ENCODE measurements around the gene NR1I3. TPM values are rescaled to one million over a fixed set of nuclear protein-coding genes. Genes with fewer than 3 reads are reported as not detected.
A peak's percentile ranks its signal among the peaks of the same experiment; 100 is the strongest.

The NR1I3 gene
- total RNA-seq, 1 donor from 2014 or later, result not detected

DNA sequence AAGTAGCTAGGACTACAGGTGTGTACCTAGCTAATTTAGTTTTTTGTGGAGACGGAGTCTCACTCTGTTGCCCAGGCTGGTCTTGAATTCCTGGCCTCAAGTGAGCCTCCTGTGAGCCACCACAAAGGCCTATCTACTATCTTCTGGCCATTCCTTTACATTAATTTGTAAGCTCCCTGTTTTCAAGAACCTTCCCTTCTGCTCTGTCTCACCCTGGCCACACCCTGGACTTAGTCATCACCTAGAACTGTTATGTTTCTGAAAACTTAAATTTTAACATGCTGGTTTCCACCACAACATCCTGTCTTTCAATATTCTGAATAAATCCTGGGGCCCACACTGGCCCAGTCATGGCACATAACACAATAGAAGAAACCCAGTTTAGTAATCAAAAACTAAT is 55.8 kb downstream of the NR1I3 start:
- TF ChIP-seq EZH2 (IDR thresholded peaks at IDR 0.05) (no peak), EZH2phosphoT487 (IDR thresholded peaks at IDR 0.05) (no peak)
- TF ChIP-seq, protein P1, sequence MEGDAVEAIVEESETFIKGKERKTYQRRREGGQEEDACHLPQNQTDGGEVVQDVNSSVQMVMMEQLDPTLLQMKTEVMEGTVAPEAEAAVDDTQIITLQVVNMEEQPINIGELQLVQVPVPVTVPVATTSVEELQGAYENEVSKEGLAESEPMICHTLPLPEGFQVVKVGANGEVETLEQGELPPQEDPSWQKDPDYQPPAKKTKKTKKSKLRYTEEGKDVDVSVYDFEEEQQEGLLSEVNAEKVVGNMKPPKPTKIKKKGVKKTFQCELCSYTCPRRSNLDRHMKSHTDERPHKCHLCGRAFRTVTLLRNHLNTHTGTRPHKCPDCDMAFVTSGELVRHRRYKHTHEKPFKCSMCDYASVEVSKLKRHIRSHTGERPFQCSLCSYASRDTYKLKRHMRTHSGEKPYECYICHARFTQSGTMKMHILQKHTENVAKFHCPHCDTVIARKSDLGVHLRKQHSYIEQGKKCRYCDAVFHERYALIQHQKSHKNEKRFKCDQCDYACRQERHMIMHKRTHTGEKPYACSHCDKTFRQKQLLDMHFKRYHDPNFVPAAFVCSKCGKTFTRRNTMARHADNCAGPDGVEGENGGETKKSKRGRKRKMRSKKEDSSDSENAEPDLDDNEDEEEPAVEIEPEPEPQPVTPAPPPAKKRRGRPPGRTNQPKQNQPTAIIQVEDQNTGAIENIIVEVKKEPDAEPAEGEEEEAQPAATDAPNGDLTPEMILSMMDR (IDR thresholded peaks at IDR 0.05), result no peak
- Histone ChIP-seq H3K4me2 (no peak overlapping the region), H2AFZ (replicated peaks) (no peak overlapping the region)

DNA sequence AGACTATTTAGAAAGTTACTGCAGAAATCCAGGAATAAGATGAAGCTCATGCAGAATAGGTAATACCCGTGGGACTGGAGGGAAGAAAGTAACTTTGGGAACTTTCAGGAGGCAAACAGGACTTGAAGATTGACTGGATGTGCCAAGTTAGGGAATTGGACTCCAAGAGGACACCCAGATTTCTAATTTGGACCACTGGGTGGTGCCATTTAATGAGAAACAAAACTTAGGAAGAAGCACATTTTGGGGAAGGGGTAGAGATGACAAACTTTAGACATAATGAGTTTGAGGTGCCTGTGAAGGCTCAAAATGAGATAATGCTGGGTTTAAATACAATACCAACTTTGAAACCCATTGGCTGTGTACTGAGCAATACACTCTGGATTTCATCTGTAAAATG is 57.4 kb downstream of the NR1I3 start:
- Histone ChIP-seq H4K20me1 (ENCODE audit: low read depth) (no peaks in the 10 kb centered on the region), H3K36me3 (no peaks in the 10 kb centered on the region), H3K9ac (no peak overlapping the region), H3K9me3 (ENCODE audit: low read depth) (no peaks in the 10 kb centered on the region), H3K27ac (no peak overlapping the region), H3K79me2 (ENCODE audit: low read depth) (no peaks in the 10 kb centered on the region), H3F3A (ENCODE audit: low read depth) (peaks cover 10% of the 10 kb centered on the region), H2AFZ (replicated peaks) (no peak overlapping the region), H3K4me3 (no peak overlapping the region), H3K4me1 (no peaks in the 10 kb centered on the region), H3K27me3 (peaks cover 10% of the 10 kb centered on the region), H3K4me2 (no peak overlapping the region)
- TF ChIP-seq, protein P1 (IDR thresholded peaks at IDR 0.05), result peak; percentile 48
- TF ChIP-seq EZH2phosphoT487 (IDR thresholded peaks at IDR 0.05), result no peak
- Mint-ChIP-seq H3K9me3 (no peaks in the 10 kb centered on the region), H3K4me1 (peaks cover 22% of the 10 kb centered on the region), H3K27ac (no peak overlapping the region), H3K27me3 (ENCODE audit: insufficient read depth, low read depth) (peaks cover 8% of the 10 kb centered on the region), H3K4me3 (no peak overlapping the region), H3K36me3 (peaks cover 6% of the 10 kb centered on the region)
- peak; percentile 27 for DNase-seq (ENCODE audit: low spot score)

More for the DNA sequence above, 55.8 kb downstream of the NR1I3 start:
- no peaks in the 10 kb centered on the region for H3K79me2 ChIP-seq (ENCODE audit: low read depth)
- DNase-seq (ENCODE audit: low spot score), result no peak
- H3K27ac ChIP-seq, result no peak overlapping the region
- no peaks in the 10 kb centered on the region for H3K4me1 ChIP-seq
- Mint-ChIP-seq H3K4me1 (peaks cover 9% of the 10 kb centered on the region), H3K27me3 (ENCODE audit: insufficient read depth, low read depth) (peaks cover 8% of the 10 kb centered on the region), H3K36me3 (no peaks in the 10 kb centered on the region), H3K27ac (no peak overlapping the region), H3K4me3 (no peak overlapping the region), H3K9me3 (no peaks in the 10 kb centered on the region)
- peaks cover 10% of the 10 kb centered on the region for H3F3A ChIP-seq (ENCODE audit: low read depth)
- no peak overlapping the region for H3K9ac ChIP-seq
- no peaks in the 10 kb centered on the region for H3K9me3 ChIP-seq (ENCODE audit: low read depth)
- peaks cover 10% of the 10 kb centered on the region for H3K27me3 ChIP-seq
- H4K20me1 ChIP-seq (ENCODE audit: low read depth), result no peaks in the 10 kb centered on the region
- H3K4me3 ChIP-seq, result no peak overlapping the region
- H3K36me3 ChIP-seq, result no peaks in the 10 kb centered on the region

DNA sequence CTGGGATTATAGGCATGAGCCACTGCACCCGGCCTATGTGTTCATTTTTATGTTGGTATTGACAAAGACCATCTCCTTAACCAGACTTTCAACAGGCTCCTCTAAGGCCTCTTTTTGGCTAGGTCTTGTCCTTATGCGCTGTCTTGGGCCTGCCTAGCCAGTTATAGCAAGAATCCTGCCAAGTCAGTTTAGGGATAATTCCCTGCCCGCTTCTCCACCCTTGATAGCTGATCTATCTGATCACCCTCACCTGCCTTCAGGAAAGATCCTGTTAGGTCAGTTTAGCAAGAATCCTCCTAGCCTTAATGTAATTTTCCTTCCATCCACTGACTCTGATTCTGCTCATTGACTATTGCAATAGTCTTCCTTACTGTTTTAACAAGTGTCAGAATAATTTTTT is 58.3 kb downstream of the NR1I3 start:
- peaks cover 24% of the 10 kb centered on the region for H3K4me1 Mint-ChIP-seq
- no peak for DNase-seq (ENCODE audit: low spot score)
- peaks cover 8% of the 10 kb centered on the region for H3K27me3 Mint-ChIP-seq (ENCODE audit: insufficient read depth, low read depth)
- H3K36me3 ChIP-seq, result no peaks in the 10 kb centered on the region
- peaks cover 10% of the 10 kb centered on the region for H3K36me3 Mint-ChIP-seq
- no peak overlapping the region for H3K4me3 ChIP-seq
- no peaks in the 10 kb centered on the region for H3K9me3 Mint-ChIP-seq
- no peak overlapping the region for H3K27ac ChIP-seq
- H3K27ac Mint-ChIP-seq, result no peak overlapping the region
- no peak overlapping the region for H2AFZ ChIP-seq (replicated peaks)
- TF ChIP-seq, protein P1 (IDR thresholded peaks at IDR 0.05), result no peak
- TF ChIP-seq EZH2phosphoT487 (IDR thresholded peaks at IDR 0.05) (no peak), EZH2 (IDR thresholded peaks at IDR 0.05) (no peak)
- no peaks in the 10 kb centered on the region for H4K20me1 ChIP-seq (ENCODE audit: low read depth)
- H3K9ac ChIP-seq, result no peak overlapping the region
- peaks cover 10% of the 10 kb centered on the region for H3F3A ChIP-seq (ENCODE audit: low read depth)
- no peaks in the 10 kb centered on the region for H3K4me1 ChIP-seq
- no peaks in the 10 kb centered on the region for H3K79me2 ChIP-seq (ENCODE audit: low read depth)
- no peak overlapping the region for H3K4me2 ChIP-seq
- no peaks in the 10 kb centered on the region for H3K9me3 ChIP-seq (ENCODE audit: low read depth)
- H3K4me3 Mint-ChIP-seq, result no peak overlapping the region
- peaks cover 10% of the 10 kb centered on the region for H3K27me3 ChIP-seq

Small RNA genes lying within 50 kb of the gene (microRNA-seq; reads per million reads assigned to microRNA genes)
- gene MIR5187, result not detected

Other genes starting within 250 kb of the NR1I3 start
- gene F11R, start 217.1 kb downstream of the NR1I3 start, total RNA-seq (ENCODE audit: low replicate concordance), result 60.0 and 69.3 TPM in 2 replicates
- gene TSTD1, start 199.2 kb downstream of the NR1I3 start, total RNA-seq (ENCODE audit: low replicate concordance), result 29.9 and 59.9 TPM in 2 replicates
- 74.4 and 103 TPM in 2 replicates for gene USF1, start 192.2 kb downstream of the NR1I3 start, total RNA-seq (ENCODE audit: low replicate concordance)
- gene ARHGAP30, start 168.3 kb downstream of the NR1I3 start, total RNA-seq (ENCODE audit: low replicate concordance), result 0.06 TPM in 1 of 2 replicates, not detected in the other
- 0.06 TPM in 1 of 2 replicates, not detected in the other for gene NECTIN4, start 148.6 kb downstream of the NR1I3 start, total RNA-seq (ENCODE audit: low replicate concordance)
- gene KLHDC9, start 139.8 kb downstream of the NR1I3 start, total RNA-seq (ENCODE audit: low replicate concordance), result 12.6 and 22.6 TPM in 2 replicates
- gene PFDN2, start 120.2 kb downstream of the NR1I3 start, total RNA-seq (ENCODE audit: low replicate concordance), result 57.6 and 74.1 TPM in 2 replicates
- 39.5 and 46.3 TPM in 2 replicates for gene NIT1, start 120.1 kb downstream of the NR1I3 start, total RNA-seq (ENCODE audit: low replicate concordance)
- gene DEDD, start 105.5 kb downstream of the NR1I3 start, total RNA-seq (ENCODE audit: low replicate concordance), result 29.7 and 34.8 TPM in 2 replicates
- 114 and 133 TPM in 2 replicates for gene UFC1, start 84.2 kb downstream of the NR1I3 start, total RNA-seq (ENCODE audit: low replicate concordance)
- gene USP21, start 78.7 kb downstream of the NR1I3 start, total RNA-seq (ENCODE audit: low replicate concordance), result 6.7 and 19.0 TPM in 2 replicates
- 18.3 and 42.4 TPM in 2 replicates for gene PPOX, start 71.8 kb downstream of the NR1I3 start, total RNA-seq (ENCODE audit: low replicate concordance)
- 9.5 and 36.5 TPM in 2 replicates for gene B4GALT3, start 60.7 kb downstream of the NR1I3 start, total RNA-seq (ENCODE audit: low replicate concordance)
- 1.3 and 5.4 TPM in 2 replicates for gene ADAMTS4, start 39.1 kb downstream of the NR1I3 start, total RNA-seq (ENCODE audit: low replicate concordance)
- 105 and 107 TPM in 2 replicates for gene NDUFS2, start 35.8 kb downstream of the NR1I3 start, total RNA-seq (ENCODE audit: low replicate concordance)
- 0.34 TPM in 1 of 2 replicates, not detected in the other for gene FCER1G, start 22.9 kb downstream of the NR1I3 start, total RNA-seq (ENCODE audit: low replicate concordance)
- not detected in 2 replicates for gene APOA2, start 14.6 kb downstream of the NR1I3 start, total RNA-seq (ENCODE audit: low replicate concordance)
- gene TOMM40L, start 12.1 kb downstream of the NR1I3 start, total RNA-seq (ENCODE audit: low replicate concordance), result 7.2 and 9.8 TPM in 2 replicates
- 0.46 and 0.69 TPM in 2 replicates for gene PCP4L1, start 20.5 kb upstream of the NR1I3 start, total RNA-seq (ENCODE audit: low replicate concordance)
- 1.1 and 2.0 TPM in 2 replicates for gene MPZ, start 71.8 kb upstream of the NR1I3 start, total RNA-seq (ENCODE audit: low replicate concordance)
- 61.2 and 95.7 TPM in 2 replicates for gene SDHC, start 76.2 kb upstream of the NR1I3 start, total RNA-seq (ENCODE audit: low replicate concordance)
- gene CFAP126, start 129.7 kb upstream of the NR1I3 start, total RNA-seq (ENCODE audit: low replicate concordance), result not detected in 2 replicates

Measured in neural progenitor cell (in vitro differentiated cells).